NCI-H345 treated with DMSO at 0.1 percent for 48 hours (cell line): Measurements from ENCODE around the gene HSP90AA1.
"Not testable (repeated sequence)": the region's sequence is repeated elsewhere in the genome, so short reads cannot be mapped to it uniquely, and the experiment has no call there.

Experiments
- DNase-seq: peaks from one replicate; lab custom pipeline; 2025; ENCODE audit not compliant: unreplicated experiment; lab: John Stamatoyannopoulos, UW

Gene HSP90AA1

GRCh38 chr14:102074415-102074964 is 12.4 kb downstream of the HSP90AA1 start:
- no peak for DNase-seq

- no peak for DNase-seq
Observed at GRCh38 chr14:102071283-102071998, 15.4 kb downstream of the HSP90AA1 start.

- DNase-seq: no peak
Observed at GRCh38 chr14:102066041-102066451, 20.8 kb downstream of the HSP90AA1 start.

- not testable (repeated sequence) for DNase-seq
Observed at GRCh38 chr14:102064590-102064989, 22.3 kb downstream of the HSP90AA1 start.

GRCh38 chr14:102063808-102064429 is 22.9 kb downstream of the HSP90AA1 start:
- DNase-seq: no peak

GRCh38 chr14:102063109-102063807 is 23.6 kb downstream of the HSP90AA1 start:
- DNase-seq: no peak

GRCh38 chr14:102058961-102059360 is 27.9 kb downstream of the HSP90AA1 start:
- DNase-seq: no peak

GRCh38 chr14:102058146-102058545 is 28.7 kb downstream of the HSP90AA1 start:
- no peak for DNase-seq

- no peak for DNase-seq
Observed at GRCh38 chr14:102057480-102058114, 29.2 kb downstream of the HSP90AA1 start.

- DNase-seq: no peak
Observed at GRCh38 chr14:102056694-102057442, 30.0 kb downstream of the HSP90AA1 start.

GRCh38 chr14:102055181-102055901 is 31.5 kb downstream of the HSP90AA1 start:
- no peak for DNase-seq

GRCh38 chr14:102052522-102052921 is 34.3 kb downstream of the HSP90AA1 start:
- no peak for DNase-seq

- no peak for DNase-seq
Observed at GRCh38 chr14:102050625-102051024, 36.2 kb downstream of the HSP90AA1 start.

- DNase-seq: no peak
Observed at GRCh38 chr14:102050026-102050405, 36.8 kb downstream of the HSP90AA1 start.

GRCh38 chr14:102049258-102050025 is 37.4 kb downstream of the HSP90AA1 start:
- DNase-seq: no peak

GRCh38 chr14:102047808-102048540 is 38.9 kb downstream of the HSP90AA1 start:
- DNase-seq: no peak

GRCh38 chr14:102046337-102047278 is 40.2 kb downstream of the HSP90AA1 start:
- DNase-seq: no peak
